ENCODE measurements around the gene ASCL2. TPM values are rescaled to one million over a fixed set of nuclear protein-coding genes. Genes with fewer than 3 reads are reported as not detected.

ASCL2 gene
- total and polyA plus RNA-seq, 2 of the 4 experiments (the other 2 are of a cell fraction), result not detected

DNA sequence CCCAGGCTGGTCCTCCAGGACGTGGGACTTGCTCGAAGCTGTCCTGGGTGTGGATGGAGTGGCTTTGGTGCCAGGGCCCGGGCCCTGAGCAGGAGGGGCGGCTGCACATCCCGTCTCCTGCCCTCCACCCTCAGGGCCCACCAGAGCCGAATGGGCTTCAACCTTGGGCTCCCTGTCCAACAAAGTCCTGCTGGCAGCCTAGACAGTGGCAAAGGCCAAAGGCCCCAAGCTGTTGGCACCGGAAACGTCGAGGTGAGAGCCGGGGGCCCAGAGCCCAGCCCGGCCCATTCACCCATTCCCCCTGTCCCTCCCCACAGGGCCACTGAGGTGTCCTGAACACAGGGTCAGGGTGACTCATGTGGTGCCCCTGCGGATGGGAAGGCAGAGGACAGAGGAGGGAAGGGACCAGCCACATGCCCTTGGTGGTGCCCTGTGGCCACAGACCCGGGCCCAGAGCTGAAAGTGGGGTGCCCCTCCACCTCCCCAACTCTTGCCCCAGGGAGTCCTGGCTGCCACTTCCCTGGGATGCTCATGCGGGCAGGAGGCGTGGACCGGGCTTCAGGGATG, 40.5 kb upstream of the ASCL2 start:
- POLR2A ChIA-PET (ENCODE audit: unreplicated experiment), result no interaction called here
- H3K9me1 ChIP-seq (ENCODE audit: insufficient read depth, low read length), result peaks cover 7% of the 10 kb centered on the region

More for the DNA sequence above, 40.5 kb upstream of the ASCL2 start:
- ATAC-seq (ENCODE audit: low read depth) (no peak), DNase-seq (no peak)
- H3K36me3 ChIP-seq (ENCODE audit: control insufficient read depth, insufficient read depth, low read length), result no peaks in the 10 kb centered on the region
- no peak overlapping the region for H2BK5ac ChIP-seq (ENCODE audit: low read depth, low read length, poor library complexity, severe bottlenecking)
- no peaks in the 10 kb centered on the region for H3K79me1 ChIP-seq (ENCODE audit: low read depth in 1 of 2, low read length in 2 of 2)
- no peak overlapping the region for H4K8ac ChIP-seq (ENCODE audit: low read depth in 2 of 2, low read length in 2 of 2)
- WGBS, 2 experiments (ENCODE audit: extremely low coverage in 2 of 2, insufficient read length in 1 of 2), result 80% methylated on average over 1 of the region's 16 CpGs; no CpG with 5 or more reads in 1 of the 2 experiments
- H3K4me2 ChIP-seq (ENCODE audit: low read depth, low read length), result no peak overlapping the region
- H4K5ac ChIP-seq (ENCODE audit: low read depth, low read length), result no peak overlapping the region
- peaks cover 26% of the 10 kb centered on the region for H3K4me1 ChIP-seq (ENCODE audit: control insufficient read depth, insufficient read depth, low read length)
- CTCF ChIA-PET, result no interaction called here
- peak overlapping the region; percentile 55 for H2AK9ac ChIP-seq (replicated peaks; ENCODE audit: low read depth, low read length, poor library complexity)
- peaks cover 2% of the 10 kb centered on the region; the same call in 1 of the 2 replicates for H4K20me1 ChIP-seq (ENCODE audit: insufficient read depth, low read length)
- H2BK15ac ChIP-seq (ENCODE audit: low read depth, low read length), result no peak overlapping the region
- no peak overlapping the region for H3K14ac ChIP-seq (replicated peaks; ENCODE audit: low read depth, low read length)
- TF ChIP-seq FOS (IDR thresholded peaks at IDR 0.05; ENCODE audit: low read depth, low read length) (no peak), POLR2A (IDR thresholded peaks at IDR 0.05; ENCODE audit: low read depth, low read length) (no peak), MXI1 (IDR thresholded peaks at IDR 0.05; ENCODE audit: borderline replicate concordance, low read depth, low read length) (no peak), SMC3 (IDR thresholded peaks at IDR 0.05; ENCODE audit: low read depth, low read length) (no peak), BHLHE40 (IDR thresholded peaks at IDR 0.05; ENCODE audit: low read depth, low read length) (no peak), CHD1 (IDR thresholded peaks at IDR 0.05; ENCODE audit: low read depth, low read length) (no peak), CEBPB (IDR thresholded peaks at IDR 0.05; ENCODE audit: low read depth, low read length) (no peak), RFX5 (IDR thresholded peaks at IDR 0.05; ENCODE audit: low read depth, low read length) (no peak), RCOR1 (IDR thresholded peaks at IDR 0.05; ENCODE audit: insufficient replicate concordance, low read length) (no peak), MAFK (IDR thresholded peaks at IDR 0.05; ENCODE audit: low read depth, low read length) (no peak), NFE2L2 (IDR thresholded peaks at IDR 0.05; ENCODE audit: low read depth, low read length) (no peak), RAD21 (IDR thresholded peaks at IDR 0.05; ENCODE audit: low read length) (no peak)
- TF ChIP-seq, protein P1, sequence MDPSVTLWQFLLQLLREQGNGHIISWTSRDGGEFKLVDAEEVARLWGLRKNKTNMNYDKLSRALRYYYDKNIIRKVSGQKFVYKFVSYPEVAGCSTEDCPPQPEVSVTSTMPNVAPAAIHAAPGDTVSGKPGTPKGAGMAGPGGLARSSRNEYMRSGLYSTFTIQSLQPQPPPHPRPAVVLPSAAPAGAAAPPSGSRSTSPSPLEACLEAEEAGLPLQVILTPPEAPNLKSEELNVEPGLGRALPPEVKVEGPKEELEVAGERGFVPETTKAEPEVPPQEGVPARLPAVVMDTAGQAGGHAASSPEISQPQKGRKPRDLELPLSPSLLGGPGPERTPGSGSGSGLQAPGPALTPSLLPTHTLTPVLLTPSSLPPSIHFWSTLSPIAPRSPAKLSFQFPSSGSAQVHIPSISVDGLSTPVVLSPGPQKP (IDR thresholded peaks at IDR 0.05; ENCODE audit: borderline replicate concordance, low read depth, low read length), result no peak
- peak overlapping the region; percentile 58 for H2AFZ ChIP-seq (replicated peaks; ENCODE audit: low read length, poor library complexity)
- no peak overlapping the region for H3K23ac ChIP-seq (ENCODE audit: low read depth, low read length)
- H2BK120ac ChIP-seq (ENCODE audit: low read depth, low read length), result no peak overlapping the region
- no peaks in the 10 kb centered on the region for H3K27me3 ChIP-seq (ENCODE audit: control insufficient read depth, insufficient read depth, low read length)
- no peak overlapping the region for H3K27ac ChIP-seq (ENCODE audit: insufficient read depth, low read length)
- no peak overlapping the region for H2BK20ac ChIP-seq (ENCODE audit: low read depth, low read length)
- intact Hi-C loops (cut with micrococcal nuclease) (no loop called here), in situ Hi-C loops (cut with MboI; ENCODE audit: low sequenced_read_pairs) (loop anchor here (5.0 kb wide), 1 partner anchor 106 kb away; no protein-coding TSS in a partner anchor), dilution Hi-C loops (cut with HindIII; ENCODE audit: low sequenced_read_pairs, unreplicated experiment) (no loop called here)
- no peak overlapping the region for H2AK5ac ChIP-seq (ENCODE audit: low read depth, low read length)
- H4K91ac ChIP-seq (ENCODE audit: insufficient read depth, low read depth, low read length), result no peak overlapping the region
- H3K4me3 ChIP-seq (ENCODE audit: insufficient read depth, low read depth, low read length), result no peak overlapping the region
- no peak overlapping the region for H3K18ac ChIP-seq (ENCODE audit: low read depth, low read length)
- no peak overlapping the region for H3K56ac ChIP-seq (ENCODE audit: extremely low read depth, insufficient read depth, low read length)
- H3K9me3 ChIP-seq (ENCODE audit: control insufficient read depth, insufficient read depth, low read length), result no peaks in the 10 kb centered on the region
- no peak overlapping the region for H3K9ac ChIP-seq (ENCODE audit: low read depth, low read length)
- no peak overlapping the region for H3K4ac ChIP-seq (ENCODE audit: low read depth, low read length)
- no TSS peak for BruUV-seq (replicated peaks)

Data from IMR-90 (cell line).